B cell (primary cell): ENCODE data around the gene HTR2A.

Source experiments
- EZH2 ChIP-seq: IDR thresholded peaks from 2 replicates; pipeline ENCODE4 v1.6.1; 2012; ENCODE audit warnings: borderline replicate concordance, low read depth, mild to moderate bottlenecking, moderate library complexity, low read length; ENCODE audit not compliant: insufficient read depth, poor library complexity, severe bottlenecking
- TF ChIP-seq, protein P1 (sequence below): fragments of 200-600 bp; IDR thresholded peaks from one replicate; pipeline ENCODE4 v1.8.0; 2022; ENCODE audit warnings: antibody characterized with exemption, mild to moderate bottlenecking

DNA sequence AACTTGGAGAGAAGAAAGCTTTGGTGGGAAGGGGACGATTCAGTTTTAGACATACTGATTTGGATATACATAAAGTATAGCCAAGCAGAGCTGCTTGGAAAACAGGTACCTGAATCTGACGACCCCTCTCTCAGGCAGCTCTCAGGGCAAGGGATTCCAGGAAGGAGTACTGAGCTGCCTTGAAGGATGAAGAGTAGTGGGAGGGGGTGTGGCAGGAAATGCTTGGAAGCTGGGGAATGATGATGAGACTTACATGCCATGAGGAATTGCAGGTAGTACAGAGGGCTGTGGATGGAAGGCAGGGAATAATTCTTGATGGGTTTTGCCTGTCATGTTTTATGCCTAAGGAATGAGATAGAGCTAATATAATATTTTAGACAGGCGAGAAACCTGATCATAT, 38.7 kb downstream of the HTR2A start:
- TF ChIP-seq, protein P1, sequence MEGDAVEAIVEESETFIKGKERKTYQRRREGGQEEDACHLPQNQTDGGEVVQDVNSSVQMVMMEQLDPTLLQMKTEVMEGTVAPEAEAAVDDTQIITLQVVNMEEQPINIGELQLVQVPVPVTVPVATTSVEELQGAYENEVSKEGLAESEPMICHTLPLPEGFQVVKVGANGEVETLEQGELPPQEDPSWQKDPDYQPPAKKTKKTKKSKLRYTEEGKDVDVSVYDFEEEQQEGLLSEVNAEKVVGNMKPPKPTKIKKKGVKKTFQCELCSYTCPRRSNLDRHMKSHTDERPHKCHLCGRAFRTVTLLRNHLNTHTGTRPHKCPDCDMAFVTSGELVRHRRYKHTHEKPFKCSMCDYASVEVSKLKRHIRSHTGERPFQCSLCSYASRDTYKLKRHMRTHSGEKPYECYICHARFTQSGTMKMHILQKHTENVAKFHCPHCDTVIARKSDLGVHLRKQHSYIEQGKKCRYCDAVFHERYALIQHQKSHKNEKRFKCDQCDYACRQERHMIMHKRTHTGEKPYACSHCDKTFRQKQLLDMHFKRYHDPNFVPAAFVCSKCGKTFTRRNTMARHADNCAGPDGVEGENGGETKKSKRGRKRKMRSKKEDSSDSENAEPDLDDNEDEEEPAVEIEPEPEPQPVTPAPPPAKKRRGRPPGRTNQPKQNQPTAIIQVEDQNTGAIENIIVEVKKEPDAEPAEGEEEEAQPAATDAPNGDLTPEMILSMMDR: no peak
- no peak for TF ChIP-seq EZH2
